ENCODE results near the gene AJAP1. TPM values are rescaled to one million over a fixed set of nuclear protein-coding genes. Genes with fewer than 3 reads are reported as not detected.

The AJAP1 gene
- polyA plus RNA-seq, 1 experiment: not detected

DNA sequence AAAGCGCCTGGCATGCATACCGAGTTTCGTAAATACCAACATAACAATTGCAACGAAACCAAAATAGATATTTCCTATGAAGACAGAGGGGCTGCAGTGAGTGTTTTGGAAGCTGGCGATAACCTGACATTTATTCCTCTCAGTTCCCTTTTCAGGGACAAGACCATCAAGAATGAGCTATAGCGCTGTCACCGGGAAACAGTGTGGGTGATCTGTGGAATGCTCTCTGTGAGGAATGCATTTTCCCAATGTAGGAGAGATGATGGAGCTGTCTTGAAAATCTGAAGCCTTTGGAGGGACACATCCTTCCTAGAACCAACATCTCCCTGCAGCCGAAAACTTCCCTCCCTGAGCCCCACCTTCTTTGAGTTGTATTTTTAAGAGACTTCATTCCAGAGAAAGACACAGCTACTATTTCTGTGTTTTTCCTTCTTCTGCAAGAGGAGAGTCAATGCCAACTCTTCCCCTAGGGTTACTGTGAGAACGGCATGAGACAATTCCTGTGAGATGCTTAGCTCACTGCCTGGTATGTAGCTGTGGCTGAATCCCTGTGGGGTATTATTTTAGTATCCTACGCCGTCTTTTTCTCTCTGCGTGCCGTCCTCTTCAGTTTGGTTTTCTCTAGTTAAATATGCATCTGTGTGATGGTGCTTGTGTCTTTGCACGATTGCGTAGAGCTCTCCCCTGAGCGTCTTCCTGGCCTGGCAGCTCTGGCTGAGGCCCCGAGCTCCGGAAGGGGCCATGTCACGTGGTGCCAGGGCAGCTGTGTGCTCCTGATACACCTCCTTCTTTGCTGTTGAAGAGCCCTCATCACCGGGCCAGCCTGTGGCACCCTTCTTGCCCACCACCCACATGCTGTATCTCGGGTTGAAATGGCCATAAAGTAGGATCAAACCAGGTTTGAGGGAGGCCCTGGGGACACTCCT, 45.2 kb downstream of the AJAP1 start:
- CTCF ChIA-PET: no interaction called here
- DNase-seq (ENCODE audit: low read depth, low spot score): no peak
- TF ChIP-seq CTCF (IDR thresholded peaks at IDR 0.05; ENCODE audit: low read depth, low read length): no peak
- H3K4me3 ChIP-seq (ENCODE audit: low read depth, low read length): no peak overlapping the region
- POLR2A ChIA-PET: no interaction called here
- peaks cover 93% of the 10 kb centered on the region for H3K9me3 ChIP-seq (ENCODE audit: control insufficient read depth, insufficient read depth, low read length)
- H3K27me3 ChIP-seq (ENCODE audit: control insufficient read depth, insufficient read depth, low read length): no peaks in the 10 kb centered on the region
- no peak overlapping the region for H3K27ac ChIP-seq (ENCODE audit: low read depth, low read length)

DNA sequence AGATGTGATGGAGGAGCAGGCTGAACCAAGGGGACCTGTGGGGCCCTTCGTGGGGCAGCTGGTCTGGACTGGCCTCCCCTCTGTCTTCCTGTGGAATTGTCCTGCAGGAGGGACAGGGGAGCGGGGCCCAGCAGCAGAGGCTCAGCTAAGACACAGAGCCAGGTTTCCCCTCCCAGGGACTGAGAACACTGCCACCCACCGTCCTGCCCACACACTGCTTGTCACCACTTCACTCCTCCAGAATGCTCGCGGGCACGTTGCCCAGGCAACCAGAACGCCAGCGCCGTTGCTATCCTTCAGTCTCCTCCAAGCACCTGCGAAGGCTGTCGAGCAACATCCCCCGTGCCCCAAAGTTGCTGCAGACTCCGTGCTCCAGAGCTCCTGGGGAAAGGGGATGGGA, 46.4 kb downstream of the AJAP1 start:
- ChIA-PET POLR2A (no interaction called here), CTCF (no interaction called here)
- Histone ChIP-seq H3K27ac (ENCODE audit: low read depth, low read length) (no peak overlapping the region), H3K27me3 (ENCODE audit: control insufficient read depth, insufficient read depth, low read length) (no peaks in the 10 kb centered on the region), H3K4me3 (ENCODE audit: low read depth, low read length) (no peak overlapping the region), H3K9me3 (ENCODE audit: control insufficient read depth, insufficient read depth, low read length) (peaks cover 86% of the 10 kb centered on the region)
- DNase-seq (ENCODE audit: low read depth, low spot score): no peak
- TF ChIP-seq CTCF (IDR thresholded peaks at IDR 0.05; ENCODE audit: low read depth, low read length): no peak

DNA sequence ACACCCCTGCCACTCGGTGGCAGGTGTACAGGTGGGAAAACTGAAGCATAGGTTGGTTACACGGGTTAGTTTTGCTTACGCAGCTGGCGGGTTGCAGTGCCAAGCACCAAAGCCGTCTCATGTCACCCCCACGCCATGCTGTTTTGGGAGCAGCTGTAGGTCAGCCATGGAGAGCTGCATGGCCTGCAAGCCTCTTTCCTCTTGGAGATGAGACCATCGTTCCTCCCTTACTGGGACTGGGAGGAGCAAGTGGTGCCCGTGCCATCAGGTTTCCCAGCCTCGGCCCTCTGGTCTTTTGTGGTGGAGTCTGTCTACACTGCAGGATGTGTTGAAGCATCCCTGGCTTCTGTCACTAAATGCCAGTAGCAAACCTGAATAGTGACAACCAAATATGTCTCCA, 46.9 kb downstream of the AJAP1 start:
- H3K4me3 ChIP-seq (ENCODE audit: low read depth, low read length): no peak overlapping the region
- ChIA-PET POLR2A (no interaction called here), CTCF (no interaction called here)
- no peak for DNase-seq (ENCODE audit: low read depth, low spot score)
- TF ChIP-seq CTCF (IDR thresholded peaks at IDR 0.05; ENCODE audit: low read depth, low read length): no peak
- peaks cover 86% of the 10 kb centered on the region for H3K9me3 ChIP-seq (ENCODE audit: control insufficient read depth, insufficient read depth, low read length)
- no peak overlapping the region for H3K27ac ChIP-seq (ENCODE audit: low read depth, low read length)
- no peaks in the 10 kb centered on the region for H3K27me3 ChIP-seq (ENCODE audit: control insufficient read depth, insufficient read depth, low read length)

DNA sequence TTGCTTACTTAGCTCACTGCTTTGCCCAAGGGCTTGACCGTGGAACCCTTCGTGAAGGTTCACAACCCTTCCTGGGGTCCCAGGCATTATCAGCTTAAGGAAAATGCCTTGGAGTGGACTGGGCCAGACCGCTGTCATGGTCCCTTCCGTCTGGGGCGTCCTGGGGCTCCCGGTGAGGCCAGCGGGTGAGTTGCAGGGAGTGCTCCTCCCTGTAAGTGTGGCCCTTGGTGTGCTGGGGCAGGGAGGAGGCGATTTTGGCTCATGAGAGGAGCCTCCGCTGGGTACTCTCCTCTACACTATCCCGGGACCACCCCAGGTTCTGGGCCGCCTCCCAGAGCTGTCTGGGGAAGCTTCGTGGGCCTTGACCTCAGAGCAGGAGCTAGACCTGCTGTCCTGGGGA, 48.1 kb downstream of the AJAP1 start:
- ChIA-PET POLR2A (no interaction called here), CTCF (no interaction called here)
- DNase-seq (ENCODE audit: low read depth, low spot score): no peak

More for the DNA sequence above, 48.1 kb downstream of the AJAP1 start:
- no peak overlapping the region for H3K4me3 ChIP-seq (ENCODE audit: low read depth, low read length)
- peaks cover 84% of the 10 kb centered on the region for H3K9me3 ChIP-seq (ENCODE audit: control insufficient read depth, insufficient read depth, low read length)
- TF ChIP-seq CTCF (IDR thresholded peaks at IDR 0.05; ENCODE audit: low read depth, low read length): no peak
- no peaks in the 10 kb centered on the region for H3K27me3 ChIP-seq (ENCODE audit: control insufficient read depth, insufficient read depth, low read length)
- H3K27ac ChIP-seq (ENCODE audit: low read depth, low read length): no peak overlapping the region
